Neural progenitor cell (in vitro differentiated cells): ENCODE results near the gene ZNF536. TPM values are rescaled to one million over a fixed set of nuclear protein-coding genes. Genes with fewer than 3 reads are reported as not detected.

Source experiments
- DNase-seq: peaks from one replicate; pipeline ENCODE4 v3.0.0-alpha.2; 2016; ENCODE audit warnings: low spot score
- H2AFZ ChIP-seq: fragments of 200-600 bp; sonication (generic); replicated peaks from 2 replicates; pipeline ENCODE4 v1.6.1; 2016; ENCODE audit warnings: antibody characterized with exemption
- H3F3A ChIP-seq: fragments of 200-600 bp; sonication (generic); 2 replicates; pipeline ENCODE4 v1.6.1; 2016; ENCODE audit warnings: antibody characterized with exemption, low read depth
- H3K27ac ChIP-seq: fragments of 200-600 bp; sonication (generic); 2 replicates; pipeline ENCODE4 v1.5.1; 2016; ENCODE audit warnings: mild to moderate bottlenecking
- H3K27me3 ChIP-seq: fragments of 200-600 bp; sonication (generic); 2 replicates; pipeline ENCODE4 v1.6.1; 2016; ENCODE audit warnings: mild to moderate bottlenecking, moderate library complexity
- H3K36me3 ChIP-seq: fragments of 200-600 bp; sonication (generic); 2 replicates; pipeline ENCODE4 v1.5.1; 2016
- H3K4me1 ChIP-seq: fragments of 200-600 bp; sonication (generic); 2 replicates; pipeline ENCODE4 v1.6.1; 2016; ENCODE audit warnings: mixed run types
- H3K4me2 ChIP-seq: fragments of 200-600 bp; sonication (generic); 2 replicates; pipeline ENCODE4 v1.6.1; 2016
- H3K4me3 ChIP-seq: fragments of 200-600 bp; sonication (generic); 2 replicates; pipeline ENCODE4 v1.5.1; 2016
- H3K79me2 ChIP-seq: fragments of 200-600 bp; sonication (generic); 2 replicates; pipeline ENCODE4 v1.6.1; 2016; ENCODE audit warnings: low read depth
- H3K9ac ChIP-seq: fragments of 200-600 bp; sonication (generic); 2 replicates; pipeline ENCODE4 v1.6.1; 2016
- H3K9me3 ChIP-seq: fragments of 200-600 bp; sonication (generic); 2 replicates; pipeline ENCODE4 v1.5.1; 2016; ENCODE audit warnings: low read depth
- H4K20me1 ChIP-seq: fragments of 200-600 bp; sonication (generic); 2 replicates; pipeline ENCODE4 v1.6.1; 2016; ENCODE audit warnings: low read depth
- H3K27ac Mint-ChIP-seq: 3 replicates; pipeline ENCODE4 v1.8.0; 2021; ENCODE audit warnings: mixed read lengths
- H3K27me3 Mint-ChIP-seq: 2 replicates; pipeline ENCODE4 v1.8.0; 2022; ENCODE audit warnings: low read depth, mild to moderate bottlenecking, inconsistent platforms, moderate library complexity, mixed read lengths; ENCODE audit not compliant: insufficient read depth
- H3K36me3 Mint-ChIP-seq: 3 replicates; pipeline ENCODE4 v1.8.0; 2021; ENCODE audit warnings: mixed read lengths
- H3K4me1 Mint-ChIP-seq: 3 replicates; pipeline ENCODE4 v1.8.0; 2021; ENCODE audit warnings: mixed read lengths
- H3K4me3 Mint-ChIP-seq: 3 replicates; pipeline ENCODE4 v1.8.0; 2021; ENCODE audit warnings: mild to moderate bottlenecking, moderate library complexity, mixed read lengths
- H3K9me3 Mint-ChIP-seq: 3 replicates; pipeline ENCODE4 v1.8.0; 2020; ENCODE audit warnings: mixed read lengths
- EZH2 ChIP-seq: fragments of 200-600 bp; sonication (generic); IDR thresholded peaks from 2 replicates; pipeline ENCODE4 v1.6.1; 2017; ENCODE audit warnings: antibody characterized with exemption, mild to moderate bottlenecking, moderate library complexity
- EZH2phosphoT487 ChIP-seq: fragments of 200-600 bp; sonication (generic); IDR thresholded peaks from 2 replicates; pipeline ENCODE4 v1.6.1; 2017; ENCODE audit warnings: antibody characterized with exemption
- total RNA-seq: library from RNA; depleted of rRNA; stranded (reverse); fragments of >200 nt; gene quantifications from 2 replicates; pipeline ENCODE4 v1.2.3, GENCODE V29; 2015; ENCODE audit warnings: low replicate concordance
- TF ChIP-seq, protein P1 (sequence below): fragments of 200-600 bp; sonication (generic); IDR thresholded peaks from 2 replicates; pipeline ENCODE4 v1.5.1; 2017; ENCODE audit warnings: antibody characterized with exemption, mild to moderate bottlenecking

The ZNF536 gene
- total RNA-seq, 1 donor from 2014 or later, result 0.24 TPM

DNA sequence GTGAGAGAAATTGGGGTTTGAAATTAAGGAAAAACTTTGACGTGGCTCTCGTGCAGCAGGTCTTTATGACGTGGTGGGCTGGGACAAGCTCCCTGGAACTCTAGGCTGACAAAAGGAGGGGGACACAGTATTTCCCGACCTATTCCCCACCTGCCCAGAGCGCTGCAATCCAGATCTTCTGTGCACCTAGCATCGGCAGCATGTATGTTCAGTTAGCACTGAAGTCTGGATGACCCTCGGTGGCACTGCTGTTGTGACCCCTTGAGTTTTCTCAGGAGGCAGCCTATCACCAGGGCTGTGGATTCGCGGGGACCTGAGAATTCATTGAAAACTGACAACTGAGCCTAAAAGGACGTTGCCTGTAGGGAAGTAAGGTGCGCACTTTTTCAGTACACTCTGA is 9.1 kb upstream of the ZNF536 start:
- no peak for DNase-seq
- H3K36me3 Mint-ChIP-seq, result no peaks in the 10 kb centered on the region

GRCh38 chr19:30364866-30365800 is 7.1 kb upstream of the ZNF536 start:
- H3K36me3 ChIP-seq, result no peaks in the 10 kb centered on the region
- H3F3A ChIP-seq, result no peaks in the 10 kb centered on the region
- Mint-ChIP-seq H3K36me3 (no peaks in the 10 kb centered on the region), H3K27ac (no peak overlapping the region), H3K27me3 (peaks cover 4% of the 10 kb centered on the region), H3K4me3 (no peak overlapping the region), H3K4me1 (peaks cover 37% of the 10 kb centered on the region), H3K9me3 (no peaks in the 10 kb centered on the region)
- H3K4me3 ChIP-seq, result no peak overlapping the region
- H3K27me3 ChIP-seq, result no peaks in the 10 kb centered on the region
- H3K27ac ChIP-seq, result no peak overlapping the region
- peaks cover 22% of the 10 kb centered on the region for H3K4me1 ChIP-seq
- no peak overlapping the region for H3K9ac ChIP-seq
- TF ChIP-seq EZH2 (no peak), EZH2phosphoT487 (no peak)
- TF ChIP-seq, protein P1, sequence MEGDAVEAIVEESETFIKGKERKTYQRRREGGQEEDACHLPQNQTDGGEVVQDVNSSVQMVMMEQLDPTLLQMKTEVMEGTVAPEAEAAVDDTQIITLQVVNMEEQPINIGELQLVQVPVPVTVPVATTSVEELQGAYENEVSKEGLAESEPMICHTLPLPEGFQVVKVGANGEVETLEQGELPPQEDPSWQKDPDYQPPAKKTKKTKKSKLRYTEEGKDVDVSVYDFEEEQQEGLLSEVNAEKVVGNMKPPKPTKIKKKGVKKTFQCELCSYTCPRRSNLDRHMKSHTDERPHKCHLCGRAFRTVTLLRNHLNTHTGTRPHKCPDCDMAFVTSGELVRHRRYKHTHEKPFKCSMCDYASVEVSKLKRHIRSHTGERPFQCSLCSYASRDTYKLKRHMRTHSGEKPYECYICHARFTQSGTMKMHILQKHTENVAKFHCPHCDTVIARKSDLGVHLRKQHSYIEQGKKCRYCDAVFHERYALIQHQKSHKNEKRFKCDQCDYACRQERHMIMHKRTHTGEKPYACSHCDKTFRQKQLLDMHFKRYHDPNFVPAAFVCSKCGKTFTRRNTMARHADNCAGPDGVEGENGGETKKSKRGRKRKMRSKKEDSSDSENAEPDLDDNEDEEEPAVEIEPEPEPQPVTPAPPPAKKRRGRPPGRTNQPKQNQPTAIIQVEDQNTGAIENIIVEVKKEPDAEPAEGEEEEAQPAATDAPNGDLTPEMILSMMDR, result no peak
- H3K4me2 ChIP-seq, result no peak overlapping the region
- no peaks in the 10 kb centered on the region for H3K79me2 ChIP-seq
- DNase-seq, result no peak
- no peaks in the 10 kb centered on the region for H3K9me3 ChIP-seq
- no peaks in the 10 kb centered on the region for H4K20me1 ChIP-seq
- H2AFZ ChIP-seq, result no peak overlapping the region

More for the DNA sequence above, 9.1 kb upstream of the ZNF536 start:
- TF ChIP-seq EZH2 (no peak), EZH2phosphoT487 (no peak)
- TF ChIP-seq, protein P1, result no peak
- Histone ChIP-seq H4K20me1 (no peaks in the 10 kb centered on the region), H3K36me3 (no peaks in the 10 kb centered on the region), H3K27ac (no peak overlapping the region), H3K9me3 (no peaks in the 10 kb centered on the region), H2AFZ (no peak overlapping the region), H3K27me3 (no peaks in the 10 kb centered on the region), H3K79me2 (no peaks in the 10 kb centered on the region), H3K9ac (no peak overlapping the region), H3K4me1 (peaks cover 23% of the 10 kb centered on the region), H3K4me3 (no peak overlapping the region), H3F3A (no peaks in the 10 kb centered on the region), H3K4me2 (no peak overlapping the region)
- Mint-ChIP-seq H3K9me3 (no peaks in the 10 kb centered on the region), H3K4me1 (peaks cover 48% of the 10 kb centered on the region), H3K27ac (no peak overlapping the region), H3K27me3 (peaks cover 7% of the 10 kb centered on the region), H3K4me3 (no peak overlapping the region)

DNA sequence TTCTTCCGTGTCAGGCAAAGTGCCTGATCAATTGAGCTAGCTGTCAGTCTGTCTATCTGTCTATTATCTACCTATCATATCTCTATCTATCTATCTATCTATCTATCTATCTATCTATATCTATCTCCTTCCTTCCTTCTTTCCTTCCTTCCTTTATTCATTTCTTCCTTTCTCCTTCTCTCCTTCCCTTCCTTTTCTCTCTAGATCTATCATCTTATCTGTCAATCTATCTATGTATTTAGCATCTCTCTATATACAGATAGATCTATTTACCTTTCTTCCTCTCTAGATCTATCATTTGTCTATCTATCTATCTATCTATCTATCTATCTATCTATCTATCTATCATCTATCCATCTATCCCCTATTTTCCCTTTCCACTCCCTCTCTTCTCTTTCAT is 5.9 kb upstream of the ZNF536 start:
- Histone ChIP-seq H4K20me1 (no peaks in the 10 kb centered on the region), H3K36me3 (no peaks in the 10 kb centered on the region), H3K79me2 (no peaks in the 10 kb centered on the region), H3K4me3 (no peak overlapping the region), H3K9ac (no peak overlapping the region), H3K4me2 (no peak overlapping the region), H2AFZ (no peak overlapping the region), H3K27ac (no peak overlapping the region), H3K9me3 (no peaks in the 10 kb centered on the region), H3K4me1 (peaks cover 14% of the 10 kb centered on the region), H3K27me3 (no peaks in the 10 kb centered on the region), H3F3A (no peaks in the 10 kb centered on the region)
- Mint-ChIP-seq H3K4me1 (peaks cover 26% of the 10 kb centered on the region), H3K27ac (no peak overlapping the region), H3K27me3 (peaks cover 4% of the 10 kb centered on the region), H3K36me3 (no peaks in the 10 kb centered on the region), H3K4me3 (no peak overlapping the region), H3K9me3 (no peaks in the 10 kb centered on the region)
- TF ChIP-seq EZH2, result no peak
- TF ChIP-seq, protein P1, result no peak
- DNase-seq, result no peak
